GM10266 (cell line): ENCODE measurements around the gene TMED7.
A peak's percentile ranks its signal among the peaks of the same experiment; 100 is the strongest.

Source experiments
- DNase-seq: peaks from one replicate; pipeline ENCODE4 v3.0.0; 2012; ENCODE audit errors: extremely low spot score
- TF ChIP-seq, protein P1 (sequence below): IDR thresholded peaks from 2 replicates; pipeline ENCODE4 v1.5.1; 2012; ENCODE audit warnings: mild to moderate bottlenecking, low read depth; ENCODE audit not compliant: control insufficient read depth, insufficient read depth; ENCODE audit errors: missing control alignments

TMED7 gene

DNA sequence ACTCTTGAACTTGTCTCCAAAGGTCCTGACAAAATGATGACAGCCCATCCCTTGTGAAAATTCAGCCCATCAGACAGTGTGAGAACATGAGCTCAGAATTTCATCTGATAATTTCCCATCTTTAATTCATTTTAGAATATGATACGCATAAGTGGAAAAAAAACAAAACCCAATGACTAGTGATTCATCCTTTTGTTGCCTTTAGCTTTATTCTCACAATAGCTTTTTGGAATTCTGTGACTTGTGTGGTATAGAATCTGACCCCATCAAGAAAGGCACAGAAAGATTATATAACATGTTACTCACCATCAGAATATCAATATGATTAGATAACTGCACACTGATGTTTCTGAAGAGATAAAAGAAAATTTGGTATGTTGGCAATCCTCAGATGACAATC, 16.1 kb upstream of the TMED7 start:
- DNase-seq = no peak
- TF ChIP-seq, protein P1, sequence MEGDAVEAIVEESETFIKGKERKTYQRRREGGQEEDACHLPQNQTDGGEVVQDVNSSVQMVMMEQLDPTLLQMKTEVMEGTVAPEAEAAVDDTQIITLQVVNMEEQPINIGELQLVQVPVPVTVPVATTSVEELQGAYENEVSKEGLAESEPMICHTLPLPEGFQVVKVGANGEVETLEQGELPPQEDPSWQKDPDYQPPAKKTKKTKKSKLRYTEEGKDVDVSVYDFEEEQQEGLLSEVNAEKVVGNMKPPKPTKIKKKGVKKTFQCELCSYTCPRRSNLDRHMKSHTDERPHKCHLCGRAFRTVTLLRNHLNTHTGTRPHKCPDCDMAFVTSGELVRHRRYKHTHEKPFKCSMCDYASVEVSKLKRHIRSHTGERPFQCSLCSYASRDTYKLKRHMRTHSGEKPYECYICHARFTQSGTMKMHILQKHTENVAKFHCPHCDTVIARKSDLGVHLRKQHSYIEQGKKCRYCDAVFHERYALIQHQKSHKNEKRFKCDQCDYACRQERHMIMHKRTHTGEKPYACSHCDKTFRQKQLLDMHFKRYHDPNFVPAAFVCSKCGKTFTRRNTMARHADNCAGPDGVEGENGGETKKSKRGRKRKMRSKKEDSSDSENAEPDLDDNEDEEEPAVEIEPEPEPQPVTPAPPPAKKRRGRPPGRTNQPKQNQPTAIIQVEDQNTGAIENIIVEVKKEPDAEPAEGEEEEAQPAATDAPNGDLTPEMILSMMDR = no peak

DNA sequence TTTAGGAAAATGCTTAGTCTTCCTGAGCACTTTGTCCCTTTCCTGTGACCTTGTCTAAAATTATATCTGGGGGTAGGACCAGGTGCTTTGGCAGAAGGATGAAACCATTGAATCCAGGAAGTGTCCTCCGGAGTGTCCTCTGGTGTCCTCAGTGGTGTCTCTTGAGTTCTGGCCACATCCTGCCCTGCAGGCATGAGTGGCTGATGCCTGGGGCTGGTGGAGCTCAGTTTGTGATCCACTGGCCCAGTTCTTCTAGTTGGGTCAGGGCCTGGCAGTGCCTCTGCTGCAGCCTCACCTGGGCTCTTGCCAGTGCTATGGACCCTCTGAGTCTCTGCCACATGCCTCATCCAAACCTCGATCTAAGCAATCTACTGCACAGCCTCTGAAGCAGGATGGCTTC, 14.4 kb upstream of the TMED7 start:
- no peak for DNase-seq
- TF ChIP-seq, protein P1 = no peak

DNA sequence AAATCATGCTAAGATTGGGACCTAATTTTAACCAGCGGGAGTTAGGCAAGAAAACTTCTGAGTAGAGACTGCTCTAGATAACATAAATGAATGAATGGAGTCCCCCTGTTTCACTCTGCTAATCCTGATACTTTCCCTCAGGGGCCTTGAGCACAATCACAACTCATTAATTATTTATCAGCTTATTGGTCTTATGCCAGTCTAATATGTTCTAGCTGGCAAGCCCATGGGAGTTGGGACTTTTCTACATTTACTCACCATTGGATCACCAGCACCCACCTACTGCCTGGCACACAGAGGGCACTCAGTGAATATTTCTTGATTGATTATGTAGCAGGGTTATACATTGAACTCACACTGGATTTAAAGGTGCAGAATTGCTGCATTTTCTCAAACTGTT, 13.5 kb upstream of the TMED7 start:
- TF ChIP-seq, protein P1 = no peak
- no peak for DNase-seq

DNA sequence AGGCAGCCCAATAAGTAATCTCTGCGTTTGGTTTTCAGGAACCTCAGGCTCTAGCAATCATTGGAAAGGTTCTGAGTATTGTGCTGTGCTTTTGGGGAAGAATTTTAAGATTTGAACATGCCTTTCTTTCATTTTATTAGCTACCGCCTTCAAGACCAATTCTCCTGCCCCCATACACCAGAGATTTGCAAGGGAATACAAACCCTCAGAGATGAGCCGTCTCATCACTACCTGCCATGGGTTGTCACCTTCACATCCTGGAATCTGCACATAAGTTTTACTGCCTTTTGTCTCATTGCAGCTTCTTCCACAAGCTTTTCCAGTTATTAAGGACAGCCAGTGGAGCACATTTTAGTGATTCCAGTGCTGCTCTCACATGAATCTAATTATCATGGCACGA, 11.7 kb upstream of the TMED7 start:
- no peak for DNase-seq
- TF ChIP-seq, protein P1 = no peak

DNA sequence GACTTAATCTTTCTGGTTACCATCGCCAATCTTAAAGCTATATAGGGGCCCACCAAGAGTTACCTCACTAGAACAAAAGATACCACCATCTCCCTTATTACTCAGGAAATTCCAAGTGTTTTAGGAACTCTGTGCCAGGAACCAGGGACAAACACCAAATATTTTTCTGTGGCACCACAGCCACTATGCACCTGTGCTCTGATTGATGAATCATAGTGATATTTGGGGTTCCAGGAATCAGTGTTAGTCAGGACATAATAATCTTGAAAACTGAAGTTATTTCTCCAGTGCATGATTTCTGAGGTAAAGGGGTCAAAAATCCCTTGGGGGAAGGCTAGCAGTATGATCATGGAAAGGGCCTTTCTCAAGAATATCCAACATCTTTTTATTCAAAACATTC, 10.2 kb upstream of the TMED7 start:
- no peak for DNase-seq
- TF ChIP-seq, protein P1 = no peak

DNA sequence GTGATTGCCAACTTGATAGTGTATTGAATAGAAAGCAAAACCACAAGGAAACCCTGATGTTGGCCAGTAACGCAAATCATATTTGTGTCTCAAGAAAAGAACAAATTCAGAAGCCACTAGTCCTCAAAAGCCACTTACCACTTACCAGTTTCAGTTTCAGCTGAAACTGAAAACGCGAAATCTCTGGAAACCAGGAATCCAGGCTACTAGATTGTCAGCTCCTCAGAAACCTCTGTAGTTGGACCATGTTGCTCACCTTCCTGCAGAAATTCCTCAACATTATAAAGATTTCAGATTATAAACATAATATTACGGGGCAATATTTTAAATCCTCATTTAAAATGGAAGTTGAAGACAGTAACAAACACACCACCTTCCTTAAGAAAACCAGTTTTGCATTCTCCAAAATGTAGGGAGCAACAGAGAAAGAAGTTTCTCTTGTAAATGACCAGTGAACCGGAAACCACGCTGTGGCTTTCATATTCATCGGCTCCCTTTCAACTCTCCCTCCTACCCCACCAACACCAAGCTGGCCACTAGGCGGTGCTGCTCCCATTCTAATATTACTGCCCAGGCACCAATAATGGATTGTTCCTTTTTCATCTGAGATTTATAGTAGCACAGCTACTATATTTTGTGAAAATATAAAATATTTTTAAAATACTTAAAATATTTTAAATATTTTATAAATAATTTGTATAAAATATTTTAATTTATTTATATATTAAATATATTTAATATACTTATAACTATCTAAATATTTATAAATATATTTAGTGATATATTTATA, 8.7 kb upstream of the TMED7 start:
- TF ChIP-seq, protein P1 = peak; percentile 96
- DNase-seq = peak; percentile 76

DNA sequence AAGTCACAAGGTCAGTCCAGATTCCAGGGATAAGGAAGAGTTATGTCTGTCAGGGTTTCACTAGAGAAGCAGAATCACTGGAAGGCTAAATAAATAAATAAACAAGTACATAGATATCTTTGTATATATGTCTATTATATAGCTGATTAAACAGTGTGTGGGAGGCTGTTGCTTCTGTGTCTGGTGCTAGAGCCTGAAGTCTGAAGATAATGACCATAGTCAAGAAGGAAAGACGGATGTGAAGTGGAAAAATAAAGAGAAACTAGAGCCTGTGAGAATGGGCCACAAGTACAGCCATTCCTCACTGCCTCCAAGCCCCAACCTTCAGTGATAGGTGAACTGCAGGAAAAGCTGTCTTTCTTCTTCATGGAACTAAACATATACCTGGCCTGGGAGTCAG, 4.1 kb upstream of the TMED7 start:
- no peak for DNase-seq
- TF ChIP-seq, protein P1 = no peak
